Astrocyte (in vitro differentiated cells and primary cell): Measurements from ENCODE around the gene PCDHA4.
A peak's percentile ranks its signal among the peaks of the same experiment; 100 is the strongest.

Source experiments
- CTCF ChIP-seq: IDR thresholded peaks from 2 replicates; pipeline ENCODE4 v1.5.1; 2011; ENCODE audit warnings: low read depth, mild to moderate bottlenecking, inconsistent platforms, low read length, moderate library complexity; ENCODE audit not compliant: insufficient read depth
- EZH2 ChIP-seq: IDR thresholded peaks from 2 replicates; pipeline ENCODE4 v1.6.1; 2012; ENCODE audit warnings: mild to moderate bottlenecking, low read length, inconsistent platforms; ENCODE audit not compliant: insufficient read depth

GRCh38 chr5:140840978-140841962 is 34.4 kb downstream of the PCDHA4 start, which contains the start of gene PCDHA8:
- no peak for TF ChIP-seq EZH2
- peak; percentile 5 for TF ChIP-seq CTCF
